ENCODE data around the gene DNAJB13.

GRCh38 chr11:73907191-73907590, 43.6 kb upstream of the DNAJB13 start:
- TF ChIP-seq CTCF (IDR thresholded peaks at IDR 0.05; ENCODE audit: insufficient read depth, low read length, poor library complexity, severe bottlenecking) (no peak), EZH2phosphoT487 (conservative IDR thresholded peaks at IDR 0.05; ENCODE audit: low read length) (no peak)

Data from SU-DHL-6 (cell line).